GM21717 (cell line): ENCODE measurements around the gene ARL16.
A peak's percentile ranks its signal among the peaks of the same experiment; 100 is the strongest.
"Not testable (repeated sequence)": the region's sequence is repeated elsewhere in the genome, so short reads cannot be mapped to it uniquely, and the experiment has no call there.

Source experiments
- ATAC-seq: cut with Tn5 transposase; IDR thresholded peaks from one replicate; pipeline ENCODE4 v1.9.1; 2021; ENCODE audit warnings: mild to moderate bottlenecking, moderate library complexity; ENCODE audit not compliant: unreplicated experiment

Gene ARL16

GRCh38 chr17:81696218-81696941 lies 12.8 kb upstream of the ARL16 start:
- no peak for ATAC-seq

GRCh38 chr17:81695801-81696200 lies 12.2 kb upstream of the ARL16 start:
- ATAC-seq = no peak

GRCh38 chr17:81695211-81695610 lies 11.6 kb upstream of the ARL16 start:
- ATAC-seq = no peak

- no peak for ATAC-seq
Observed at GRCh38 chr17:81694810-81695209, 11.2 kb upstream of the ARL16 start.

- no peak for ATAC-seq
Observed at GRCh38 chr17:81693509-81694210, 10.1 kb upstream of the ARL16 start.

- ATAC-seq = no peak
Observed at GRCh38 chr17:81691608-81692007, 8.0 kb upstream of the ARL16 start.

GRCh38 chr17:81691196-81691595 lies 7.6 kb upstream of the ARL16 start:
- no peak for ATAC-seq

GRCh38 chr17:81690549-81690948 lies 7.0 kb upstream of the ARL16 start:
- ATAC-seq = no peak

- ATAC-seq = no peak
Observed at GRCh38 chr17:81690066-81690465, 6.5 kb upstream of the ARL16 start.

- no peak for ATAC-seq
Observed at GRCh38 chr17:81688616-81689015, 5.0 kb upstream of the ARL16 start.

- no peak for ATAC-seq
Observed at GRCh38 chr17:81687770-81688541, 4.4 kb upstream of the ARL16 start.

GRCh38 chr17:81686614-81687013 lies 3.0 kb upstream of the ARL16 start:
- no peak for ATAC-seq

- no peak for ATAC-seq
Observed at GRCh38 chr17:81685108-81685507, 1.5 kb upstream of the ARL16 start.

GRCh38 chr17:81684442-81684911 lies 880 bp upstream of the ARL16 start:
- no peak for ATAC-seq

- ATAC-seq = peak; percentile 15
Observed at GRCh38 chr17:81683208-81683583, 401 bp downstream of the ARL16 start.

- ATAC-seq = no peak
Observed at GRCh38 chr17:81682565-81683207, 911 bp downstream of the ARL16 start.

- ATAC-seq = no peak
Observed at GRCh38 chr17:81681672-81682071, 1.9 kb downstream of the ARL16 start.

GRCh38 chr17:81680150-81680549 lies 3.4 kb downstream of the ARL16 start:
- ATAC-seq = no peak

GRCh38 chr17:81676906-81677305 lies 6.7 kb downstream of the ARL16 start:
- no peak for ATAC-seq

- ATAC-seq = not testable (repeated sequence)
Observed at GRCh38 chr17:81675515-81676221, 7.9 kb downstream of the ARL16 start.
